ENCODE data around the gene MT1HL1. TPM values are rescaled to one million over a fixed set of nuclear protein-coding genes. Genes with fewer than 3 reads are reported as not detected.
A peak's percentile ranks its signal among the peaks of the same experiment; 100 is the strongest.

MT1HL1 gene
- total and polyA plus RNA-seq, 2 of the 4 experiments (the other 2 are of a cell fraction), result not detected

DNA sequence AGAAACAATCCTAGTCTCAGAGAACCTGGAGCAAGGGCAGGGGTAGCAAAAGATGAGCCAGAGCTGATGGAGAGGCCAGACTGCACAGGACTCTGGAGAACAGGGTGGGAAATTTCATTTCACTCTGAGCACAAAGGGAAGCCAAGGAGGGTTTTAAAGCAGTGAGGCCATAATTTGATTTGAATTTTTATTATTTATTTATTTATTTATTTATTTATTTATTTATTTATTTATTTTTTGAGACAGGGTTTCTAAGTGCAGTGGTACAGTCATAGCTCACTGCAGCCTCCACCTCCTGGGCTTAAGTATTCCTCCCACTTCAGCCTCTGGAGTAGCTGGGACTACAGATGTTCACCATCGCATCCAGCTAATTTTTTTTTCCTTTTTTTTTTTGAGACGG, 45.1 kb downstream of the MT1HL1 start:
- Histone ChIP-seq H4K91ac (ENCODE audit: insufficient read depth, low read depth, low read length) (no peak overlapping the region), H4K20me1 (ENCODE audit: insufficient read depth, low read length) (no peaks in the 10 kb centered on the region), H3K56ac (ENCODE audit: extremely low read depth, insufficient read depth, low read length) (no peak overlapping the region), H2BK20ac (ENCODE audit: low read depth, low read length) (no peak overlapping the region), H3K79me1 (ENCODE audit: low read depth in 1 of 2, low read length in 2 of 2) (no peaks in the 10 kb centered on the region), H3K9ac (ENCODE audit: low read depth, low read length) (no peak overlapping the region), H3K23ac (ENCODE audit: low read depth, low read length) (no peak overlapping the region), H2BK15ac (ENCODE audit: low read depth, low read length) (no peak overlapping the region), H3K9me1 (ENCODE audit: insufficient read depth, low read length) (no peaks in the 10 kb centered on the region), H3K4ac (ENCODE audit: low read depth, low read length) (no peak overlapping the region), H3K36me3 (ENCODE audit: control insufficient read depth, insufficient read depth, low read length) (no peaks in the 10 kb centered on the region), H2AFZ (replicated peaks; ENCODE audit: low read length, poor library complexity) (peak overlapping the region; percentile 51), H2BK5ac (ENCODE audit: low read depth, low read length, poor library complexity, severe bottlenecking) (no peak overlapping the region), H4K5ac (ENCODE audit: low read depth, low read length) (no peak overlapping the region), H3K27me3 (ENCODE audit: control insufficient read depth, insufficient read depth, low read length) (no peaks in the 10 kb centered on the region), H3K14ac (replicated peaks; ENCODE audit: low read depth, low read length) (no peak overlapping the region), H2BK120ac (ENCODE audit: low read depth, low read length) (no peak overlapping the region), H2AK5ac (ENCODE audit: low read depth, low read length) (no peak overlapping the region), H3K18ac (ENCODE audit: low read depth, low read length) (no peak overlapping the region), H3K4me1 (ENCODE audit: control insufficient read depth, insufficient read depth, low read length) (no peaks in the 10 kb centered on the region), H3K4me2 (ENCODE audit: low read depth, low read length) (no peak overlapping the region), H3K9me3 (ENCODE audit: control insufficient read depth, insufficient read depth, low read length) (peaks cover 20% of the 10 kb centered on the region), H4K8ac (ENCODE audit: low read depth in 2 of 2, low read length in 2 of 2) (no peak overlapping the region), H2AK9ac (replicated peaks; ENCODE audit: low read depth, low read length, poor library complexity) (no peak overlapping the region), H3K27ac (ENCODE audit: insufficient read depth, low read length) (no peak overlapping the region), H3K4me3 (ENCODE audit: insufficient read depth, low read depth, low read length) (no peak overlapping the region)
- dilution Hi-C loops (cut with HindIII; ENCODE audit: low sequenced_read_pairs, unreplicated experiment), result no loop called here
- no TSS peak for BruUV-seq (replicated peaks)
- DNase-seq, result no peak
- TF ChIP-seq, protein P1, sequence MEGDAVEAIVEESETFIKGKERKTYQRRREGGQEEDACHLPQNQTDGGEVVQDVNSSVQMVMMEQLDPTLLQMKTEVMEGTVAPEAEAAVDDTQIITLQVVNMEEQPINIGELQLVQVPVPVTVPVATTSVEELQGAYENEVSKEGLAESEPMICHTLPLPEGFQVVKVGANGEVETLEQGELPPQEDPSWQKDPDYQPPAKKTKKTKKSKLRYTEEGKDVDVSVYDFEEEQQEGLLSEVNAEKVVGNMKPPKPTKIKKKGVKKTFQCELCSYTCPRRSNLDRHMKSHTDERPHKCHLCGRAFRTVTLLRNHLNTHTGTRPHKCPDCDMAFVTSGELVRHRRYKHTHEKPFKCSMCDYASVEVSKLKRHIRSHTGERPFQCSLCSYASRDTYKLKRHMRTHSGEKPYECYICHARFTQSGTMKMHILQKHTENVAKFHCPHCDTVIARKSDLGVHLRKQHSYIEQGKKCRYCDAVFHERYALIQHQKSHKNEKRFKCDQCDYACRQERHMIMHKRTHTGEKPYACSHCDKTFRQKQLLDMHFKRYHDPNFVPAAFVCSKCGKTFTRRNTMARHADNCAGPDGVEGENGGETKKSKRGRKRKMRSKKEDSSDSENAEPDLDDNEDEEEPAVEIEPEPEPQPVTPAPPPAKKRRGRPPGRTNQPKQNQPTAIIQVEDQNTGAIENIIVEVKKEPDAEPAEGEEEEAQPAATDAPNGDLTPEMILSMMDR (conservative IDR thresholded peaks at IDR 0.05; ENCODE audit: low read depth, low read length), result no peak
- no peak for TF ChIP-seq RCOR1 (IDR thresholded peaks at IDR 0.05; ENCODE audit: insufficient replicate concordance, low read length)
- no peak for TF ChIP-seq RAD21 (IDR thresholded peaks at IDR 0.05; ENCODE audit: low read length)
- TF ChIP-seq POLR2A (IDR thresholded peaks at IDR 0.05; ENCODE audit: low read depth, low read length), result no peak
- TF ChIP-seq MAZ (IDR thresholded peaks at IDR 0.05; ENCODE audit: borderline replicate concordance, low read depth, low read length), result no peak
- TF ChIP-seq, protein P2, sequence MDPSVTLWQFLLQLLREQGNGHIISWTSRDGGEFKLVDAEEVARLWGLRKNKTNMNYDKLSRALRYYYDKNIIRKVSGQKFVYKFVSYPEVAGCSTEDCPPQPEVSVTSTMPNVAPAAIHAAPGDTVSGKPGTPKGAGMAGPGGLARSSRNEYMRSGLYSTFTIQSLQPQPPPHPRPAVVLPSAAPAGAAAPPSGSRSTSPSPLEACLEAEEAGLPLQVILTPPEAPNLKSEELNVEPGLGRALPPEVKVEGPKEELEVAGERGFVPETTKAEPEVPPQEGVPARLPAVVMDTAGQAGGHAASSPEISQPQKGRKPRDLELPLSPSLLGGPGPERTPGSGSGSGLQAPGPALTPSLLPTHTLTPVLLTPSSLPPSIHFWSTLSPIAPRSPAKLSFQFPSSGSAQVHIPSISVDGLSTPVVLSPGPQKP (IDR thresholded peaks at IDR 0.05; ENCODE audit: borderline replicate concordance, low read depth, low read length), result no peak
- no peak for TF ChIP-seq RFX5 (IDR thresholded peaks at IDR 0.05; ENCODE audit: low read depth, low read length)
- ChIA-PET POLR2A (ENCODE audit: unreplicated experiment) (no interaction called here), CTCF (no interaction called here)
- in situ Hi-C loops (cut with MboI; ENCODE audit: low sequenced_read_pairs), result no loop called here
- intact Hi-C loops (cut with micrococcal nuclease), result no loop called here
- no peak for ATAC-seq (ENCODE audit: low read depth)
- no CpG with 5 or more reads among the region's 2 CpGs for WGBS, 2 experiments (ENCODE audit: extremely low coverage in 2 of 2, insufficient read length in 1 of 2)

Measured in IMR-90 (cell line).